GM23338 (cell line): ENCODE measurements around the gene CTBP2. TPM values are rescaled to one million over a fixed set of nuclear protein-coding genes. Genes with fewer than 3 reads are reported as not detected.

Experiments used
- ATAC-seq: fragments of 200-7000 bp; cut with Tn5 transposase; 3 replicates; pipeline ENCODE4 v1.9.1; 2020
- DNase-seq: peaks from one replicate; pipeline ENCODE4 v3.0.0-alpha.2; 2015; ENCODE audit warnings: low spot score
- H2AFZ ChIP-seq: fragments of 200-600 bp; sonication (generic); 2 replicates; pipeline ENCODE4 v1.8.0; 2016; ENCODE audit warnings: antibody characterized with exemption, mild to moderate bottlenecking, moderate library complexity
- H3F3A ChIP-seq: fragments of 200-600 bp; sonication (generic); replicated peaks from 2 replicates; pipeline ENCODE4 v1.8.0; 2017; ENCODE audit warnings: antibody characterized with exemption, mixed run types, low read depth
- H3K27ac ChIP-seq: fragments of 200-600 bp; sonication (generic); 2 replicates; pipeline ENCODE4 v1.6.1; 2016; ENCODE audit warnings: low read depth
- H3K27me3 ChIP-seq: fragments of 200-600 bp; sonication (generic); 2 replicates; pipeline ENCODE4 v1.8.0; 2016; ENCODE audit warnings: mild to moderate bottlenecking, mixed run types, moderate library complexity; ENCODE audit not compliant: insufficient read depth
- H3K36me3 ChIP-seq: fragments of 200-600 bp; sonication (generic); 2 replicates; pipeline ENCODE4 v1.8.0; 2016; ENCODE audit warnings: mild to moderate bottlenecking; ENCODE audit not compliant: insufficient read depth
- H3K4me1 ChIP-seq: fragments of 200-600 bp; sonication (generic); 2 replicates; pipeline ENCODE4 v1.8.0; 2016; ENCODE audit warnings: mild to moderate bottlenecking, moderate library complexity; ENCODE audit not compliant: insufficient read depth
- H3K4me2 ChIP-seq: fragments of 200-600 bp; sonication (generic); 2 replicates; pipeline ENCODE4 v1.7.1; 2017; ENCODE audit warnings: mixed run types
- H3K4me3 ChIP-seq: fragments of 200-600 bp; sonication (generic); 2 replicates; pipeline ENCODE4 v1.6.1; 2016; ENCODE audit warnings: mixed run types
- H3K79me2 ChIP-seq: fragments of 200-600 bp; sonication (generic); replicated peaks from 2 replicates; pipeline ENCODE4 v1.8.0; 2017; ENCODE audit warnings: mild to moderate bottlenecking; ENCODE audit not compliant: insufficient read depth
- H3K9me2 ChIP-seq: fragments of 200-600 bp; sonication (generic); 2 replicates; pipeline ENCODE4 v1.8.0; 2017; ENCODE audit not compliant: insufficient read depth
- H4K20me1 ChIP-seq: fragments of 200-600 bp; sonication (generic); replicated peaks from 2 replicates; pipeline ENCODE4 v1.8.0; 2017; ENCODE audit warnings: mild to moderate bottlenecking; ENCODE audit not compliant: insufficient read depth
- H3K27ac Mint-ChIP-seq: 2 replicates; pipeline ENCODE4 v1.8.0; 2020; ENCODE audit warnings: inconsistent platforms, mild to moderate bottlenecking, moderate library complexity, mixed read lengths
- H3K27me3 Mint-ChIP-seq: 3 replicates; pipeline ENCODE4 v1.8.0; 2022; ENCODE audit warnings: low read depth, mild to moderate bottlenecking, moderate library complexity, mixed read lengths, inconsistent platforms; ENCODE audit not compliant: insufficient read depth, poor library complexity
- H3K36me3 Mint-ChIP-seq: 3 replicates; pipeline ENCODE4 v1.8.0; 2021; ENCODE audit warnings: low read depth, mild to moderate bottlenecking, inconsistent platforms, moderate library complexity, mixed read lengths
- H3K4me1 Mint-ChIP-seq: 3 replicates; pipeline ENCODE4 v1.8.0; 2020; ENCODE audit warnings: mild to moderate bottlenecking, inconsistent platforms, mixed read lengths
- H3K4me3 Mint-ChIP-seq: 3 replicates; pipeline ENCODE4 v1.8.0; 2021; ENCODE audit warnings: moderate library complexity, mild to moderate bottlenecking, inconsistent platforms, mixed read lengths
- H3K9me3 Mint-ChIP-seq: 3 replicates; pipeline ENCODE4 v1.8.0; 2020; ENCODE audit warnings: moderate library complexity, mild to moderate bottlenecking, inconsistent platforms, mixed read lengths
- CREB1 ChIP-seq: fragments of 250-450 bp; sonication (Bioruptor Pico); IDR thresholded peaks from 2 replicates; pipeline ENCODE4 v1.5.0; 2020; ENCODE audit warnings: low read depth, mild to moderate bottlenecking, moderate library complexity
- ETS1 ChIP-seq: IDR thresholded peaks from 2 replicates; pipeline ENCODE4 v1.6.1; 2016; ENCODE audit warnings: antibody characterized with exemption
- EZH2 ChIP-seq: fragments of 200-600 bp; sonication (generic); IDR thresholded peaks from one replicate; pipeline ENCODE4 v1.8.0; 2017; ENCODE audit warnings: antibody characterized with exemption, mild to moderate bottlenecking, low read depth; ENCODE audit not compliant: unreplicated experiment
- JUNB ChIP-seq: IDR thresholded peaks from one replicate; pipeline ENCODE4 v1.6.1; 2016; ENCODE audit warnings: antibody characterized with exemption; ENCODE audit not compliant: unreplicated experiment
- NANOG ChIP-seq: IDR thresholded peaks from 2 replicates; pipeline ENCODE4 v1.6.1; 2016; ENCODE audit warnings: antibody characterized with exemption, borderline replicate concordance
- POLR2AphosphoS5 ChIP-seq: IDR thresholded peaks from 2 replicates; pipeline ENCODE4 v1.6.1; 2016; ENCODE audit warnings: antibody characterized with exemption, low read depth
- REST ChIP-seq: IDR thresholded peaks from one replicate; pipeline ENCODE4 v1.6.1; 2018; ENCODE audit warnings: antibody characterized with exemption; ENCODE audit not compliant: unreplicated experiment
- ZNF331 ChIP-seq: fragments of 250-450 bp; sonication (Bioruptor Pico); IDR thresholded peaks from 2 replicates; pipeline ENCODE4 v1.5.0; 2020; ENCODE audit warnings: low read depth, mild to moderate bottlenecking, moderate library complexity
- ZNF462 ChIP-seq: fragments of 250-450 bp; sonication (Bioruptor Pico); IDR thresholded peaks from 2 replicates; pipeline ENCODE4 v1.5.0; 2020; ENCODE audit warnings: mild to moderate bottlenecking, moderate library complexity
- polyA plus RNA-seq: library from polyadenylated mRNA; unstranded; fragments of >200 nt; fragmentation: Nextera tagmentation; extraction: Ambion mirVana; gene quantifications from 2 replicates; pipeline ENCODE4 v1.2.1, GENCODE V29; 2016
- total RNA-seq: library from RNA; depleted of rRNA; stranded (reverse); fragments of >200 nt; shearing (Covaris generic); gene quantifications from 2 replicates; pipeline ENCODE4 v1.2.3, GENCODE V29; 2014
- TF ChIP-seq, protein P1 (sequence below), 2 experiments: fragments of 200-600 bp in 1 of 2; sonication (generic) in 1 of 2; conservative IDR thresholded peaks; 2 replicates each; pipeline versions ENCODE4 v1.5.1 to v1.6.1; 2016 to 2017; ENCODE audit warnings: antibody characterized with exemption in 2 of 2, low read depth in 2 of 2, mild to moderate bottlenecking in 2 of 2, moderate library complexity in 1 of 2

Gene CTBP2
- total and polyA plus RNA-seq, 2 experiments from 2014 or later, result 133 to 265 TPM

GRCh38 chr10:125012851-125013528 lies 147.4 kb downstream of the CTBP2 start:
- Mint-ChIP-seq H3K27me3 (peaks cover 36% of the 10 kb centered on the region), H3K4me1 (peaks cover 71% of the 10 kb centered on the region), H3K36me3 (peaks cover 70% of the 10 kb centered on the region), H3K4me3 (no peak overlapping the region), H3K27ac (0 out of 2 replicates have a peak overlapping the region, but pooled peaks have one; percentile 84), H3K9me3 (no peaks in the 10 kb centered on the region)
- H3K27ac ChIP-seq, result no peak overlapping the region
- no peak overlapping the region for H3K4me2 ChIP-seq
- no peaks in the 10 kb centered on the region; the same call in 1 of the 2 replicates for H3K36me3 ChIP-seq
- H3K9me2 ChIP-seq, result no peaks in the 10 kb centered on the region
- ATAC-seq (no peak), DNase-seq (no peak)
- H2AFZ ChIP-seq, result no peak overlapping the region
- H3K4me1 ChIP-seq, result peaks cover 31% of the 10 kb centered on the region
- no peak overlapping the region for H3K4me3 ChIP-seq
- H3F3A ChIP-seq, result peaks cover 6% of the 10 kb centered on the region
- H3K27me3 ChIP-seq, result no peaks in the 10 kb centered on the region
- peaks cover 100% of the 10 kb centered on the region for H3K79me2 ChIP-seq
- TF ChIP-seq JUNB (no peak), REST (no peak), ZNF462 (CRISPR knock-in tag) (no peak), POLR2AphosphoS5 (no peak), NANOG (no peak), ZNF331 (CRISPR knock-in tag) (no peak), EZH2 (no peak), CREB1 (no peak), ETS1 (no peak)
- TF ChIP-seq, protein P1, sequence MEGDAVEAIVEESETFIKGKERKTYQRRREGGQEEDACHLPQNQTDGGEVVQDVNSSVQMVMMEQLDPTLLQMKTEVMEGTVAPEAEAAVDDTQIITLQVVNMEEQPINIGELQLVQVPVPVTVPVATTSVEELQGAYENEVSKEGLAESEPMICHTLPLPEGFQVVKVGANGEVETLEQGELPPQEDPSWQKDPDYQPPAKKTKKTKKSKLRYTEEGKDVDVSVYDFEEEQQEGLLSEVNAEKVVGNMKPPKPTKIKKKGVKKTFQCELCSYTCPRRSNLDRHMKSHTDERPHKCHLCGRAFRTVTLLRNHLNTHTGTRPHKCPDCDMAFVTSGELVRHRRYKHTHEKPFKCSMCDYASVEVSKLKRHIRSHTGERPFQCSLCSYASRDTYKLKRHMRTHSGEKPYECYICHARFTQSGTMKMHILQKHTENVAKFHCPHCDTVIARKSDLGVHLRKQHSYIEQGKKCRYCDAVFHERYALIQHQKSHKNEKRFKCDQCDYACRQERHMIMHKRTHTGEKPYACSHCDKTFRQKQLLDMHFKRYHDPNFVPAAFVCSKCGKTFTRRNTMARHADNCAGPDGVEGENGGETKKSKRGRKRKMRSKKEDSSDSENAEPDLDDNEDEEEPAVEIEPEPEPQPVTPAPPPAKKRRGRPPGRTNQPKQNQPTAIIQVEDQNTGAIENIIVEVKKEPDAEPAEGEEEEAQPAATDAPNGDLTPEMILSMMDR (conservative IDR thresholded peaks at IDR 0.05; ENCODE audit: low read depth in 2 of 2), result no peak
- H4K20me1 ChIP-seq, result peaks cover 75% of the 10 kb centered on the region
